UCSD-AML1 (cell line): ENCODE results near the gene QSOX1.

Experiments
- DNase-seq: peaks from one replicate; lab custom pipeline; 2025; ENCODE audit not compliant: unreplicated experiment; lab: John Stamatoyannopoulos, UW

QSOX1 gene

GRCh38 chr1:180211156-180211859, 56.6 kb downstream of the QSOX1 start:
- no peak for DNase-seq

- DNase-seq: no peak
Measured at GRCh38 chr1:180211860-180212229, 57.2 kb downstream of the QSOX1 start.

GRCh38 chr1:180213401-180214170, 58.9 kb downstream of the QSOX1 start:
- no peak for DNase-seq

GRCh38 chr1:180215856-180216625, 61.4 kb downstream of the QSOX1 start:
- DNase-seq: no peak

- DNase-seq: no peak
Measured at GRCh38 chr1:180217006-180217405, 62.3 kb downstream of the QSOX1 start.

GRCh38 chr1:180218806-180219765, 64.4 kb downstream of the QSOX1 start:
- DNase-seq: no peak

GRCh38 chr1:180219776-180220175, 65.1 kb downstream of the QSOX1 start:
- no peak for DNase-seq

- DNase-seq: no peak
Measured at GRCh38 chr1:180221462-180221861, 66.8 kb downstream of the QSOX1 start.

- no peak for DNase-seq
Measured at GRCh38 chr1:180224902-180225301, 70.2 kb downstream of the QSOX1 start.

GRCh38 chr1:180225403-180225802, 70.7 kb downstream of the QSOX1 start:
- no peak for DNase-seq

- DNase-seq: no peak
Measured at GRCh38 chr1:180227861-180228647, 73.4 kb downstream of the QSOX1 start.

GRCh38 chr1:180228648-180229482, 74.2 kb downstream of the QSOX1 start:
- no peak for DNase-seq

GRCh38 chr1:180229483-180230415, 75.1 kb downstream of the QSOX1 start, which contains the start of gene LHX4:
Gene LHX4 (plus strand): TSS chr1:180230264. CDS start chr1:180230530, 266 bp downstream.
- no peak for DNase-seq

- no peak for DNase-seq
Measured at GRCh38 chr1:180230416-180230790, 75.7 kb downstream of the QSOX1 start.

GRCh38 chr1:180230791-180231505, 76.3 kb downstream of the QSOX1 start:
- DNase-seq: no peak

GRCh38 chr1:180231506-180231921, 76.8 kb downstream of the QSOX1 start:
- DNase-seq: no peak

- no peak for DNase-seq
Measured at GRCh38 chr1:180231936-180232335, 77.3 kb downstream of the QSOX1 start.
